HG02610 (cell line): Measurements from ENCODE around the gene TTC9.
"Not testable (repeated sequence)": the region's sequence is repeated elsewhere in the genome, so short reads cannot be mapped to it uniquely, and the experiment has no call there.

Experiments used
- ATAC-seq: cut with Tn5 transposase; IDR thresholded peaks from one replicate; pipeline ENCODE4 v1.9.1; 2021; ENCODE audit warnings: mild to moderate bottlenecking, moderate library complexity; ENCODE audit not compliant: unreplicated experiment

The TTC9 gene

GRCh38 chr14:70671652-70672644 is 30.2 kb downstream of the TTC9 start:
- no peak for ATAC-seq

GRCh38 chr14:70677341-70677740 is 35.6 kb downstream of the TTC9 start:
- no peak for ATAC-seq

- no peak for ATAC-seq
Measured at GRCh38 chr14:70680748-70681147, 39.0 kb downstream of the TTC9 start.

GRCh38 chr14:70683983-70684382 is 42.3 kb downstream of the TTC9 start:
- no peak for ATAC-seq

- ATAC-seq = no peak
Measured at GRCh38 chr14:70685474-70686197, 43.9 kb downstream of the TTC9 start.

- ATAC-seq = no peak
Measured at GRCh38 chr14:70692210-70692609, 50.5 kb downstream of the TTC9 start.

- no peak for ATAC-seq
Measured at GRCh38 chr14:70696026-70696425, 54.3 kb downstream of the TTC9 start.

- no peak for ATAC-seq
Measured at GRCh38 chr14:70697701-70698100, 56.0 kb downstream of the TTC9 start.

GRCh38 chr14:70698288-70698687 is 56.6 kb downstream of the TTC9 start:
- ATAC-seq = no peak

- no peak for ATAC-seq
Measured at GRCh38 chr14:70699646-70700045, 57.9 kb downstream of the TTC9 start.

GRCh38 chr14:70700955-70701585 is 59.4 kb downstream of the TTC9 start:
- no peak for ATAC-seq

- no peak for ATAC-seq
Measured at GRCh38 chr14:70701610-70702009, 59.9 kb downstream of the TTC9 start.

- ATAC-seq = no peak
Measured at GRCh38 chr14:70702161-70702560, 60.4 kb downstream of the TTC9 start.

GRCh38 chr14:70703621-70704168 is 62.0 kb downstream of the TTC9 start:
- ATAC-seq = not testable (repeated sequence)

GRCh38 chr14:70704960-70705359 is 63.2 kb downstream of the TTC9 start:
- ATAC-seq = no peak

GRCh38 chr14:70706177-70706576 is 64.5 kb downstream of the TTC9 start:
- ATAC-seq = no peak

GRCh38 chr14:70707138-70708038 is 65.7 kb downstream of the TTC9 start:
- ATAC-seq = peak; percentile 96

- ATAC-seq = no peak
Measured at GRCh38 chr14:70708717-70709570, 67.2 kb downstream of the TTC9 start.

- ATAC-seq = no peak
Measured at GRCh38 chr14:70709726-70710382, 68.1 kb downstream of the TTC9 start.
